Heart left ventricle (tissue), 16 donors: ENCODE measurements around the gene EPB41. TPM values are rescaled to one million over a fixed set of nuclear protein-coding genes. Genes with fewer than 3 reads are reported as not detected.
"Not testable (repeated sequence)": the region's sequence is repeated elsewhere in the genome, so short reads cannot be mapped to it uniquely, and the experiment has no call there.

ENCODE experiments used
- ATAC-seq, 4 donors: fragments of 200-7000 bp; cut with Tn5 transposase; one replicate each; pipeline ENCODE4 v1.9.1; 2020 to 2022; ENCODE audit warnings: moderate library complexity in 4 of 4, mild to moderate bottlenecking in 3 of 4, moderate number of reproducible peaks in 1 of 4
- DNase-seq, 5 donors: peaks; one replicate each; pipeline ENCODE4 v3.0.0-alpha.2; 2020
- H3K27ac ChIP-seq, 12 donors: fragments of 200-600 bp; sonication (generic) in 4 of 12; one replicate each; pipeline versions ENCODE4 v1.5.0 to v1.8.0; 2016 to 2022; ENCODE audit warnings: mild to moderate bottlenecking in 2 of 12
- H3K27me3 ChIP-seq, 9 donors: fragments of 200-600 bp; sonication (generic) in 2 of 9; one replicate each; pipeline versions ENCODE4 v1.5.1 to v1.8.0; 2016 to 2022; ENCODE audit warnings: mild to moderate bottlenecking in 3 of 9
- H3K36me3 ChIP-seq, 9 donors: fragments of 200-600 bp; sonication (generic) in 2 of 9; one replicate each; pipeline versions ENCODE4 v1.5.0 to v1.8.0; 2018 to 2022; ENCODE audit warnings: mild to moderate bottlenecking in 2 of 9
- H3K4me1 ChIP-seq, 12 donors: fragments of 200-600 bp; sonication (generic) in 4 of 12; one replicate each; pipeline versions ENCODE4 v1.5.0 to v1.8.0; 2016 to 2022; ENCODE audit warnings: mild to moderate bottlenecking in 3 of 12
- H3K4me3 ChIP-seq, 12 donors: fragments of 200-600 bp; sonication (generic) in 4 of 12; one replicate each; pipeline versions ENCODE4 v1.5.0 to v1.8.0; 2017 to 2022; ENCODE audit warnings: mild to moderate bottlenecking in 9 of 12, moderate library complexity in 4 of 12
- H3K9me3 ChIP-seq, 12 donors: fragments of 200-600 bp; sonication (generic) in 4 of 12; one replicate each; pipeline versions ENCODE4 v1.5.0 to v1.8.0; 2016 to 2022; ENCODE audit warnings: mild to moderate bottlenecking in 1 of 12
- POLR2A ChIP-seq, 2 donors: fragments of 450-650 bp; IDR thresholded peaks; one replicate each; pipeline ENCODE4 v1.6.1; 2017; ENCODE audit warnings: antibody characterized with exemption in 2 of 2, mild to moderate bottlenecking in 2 of 2, moderate library complexity in 2 of 2
- WGBS, 4 donors: extraction: QIAGEN DNeasy Blood & Tissue Kit in 2 of 4; methylation state at CpG; one replicate each; pipeline versions ENCODE4 v1.1.5 to v1.1.7; 2013 to 2018; 5-methylcytosine and 5-hydroxymethylcytosine counted together
- intact Hi-C, 10 donors: fragments of 100-400 bp; cut with DNase I; formaldehyde crosslinking; loops; one replicate each; pipeline versions ENCODE4 v1.11.1 to v1.14.2; 2022
- polyA plus RNA-seq, 2 donors: library from polyadenylated mRNA; stranded (reverse); fragments of 200-250 nt; gene quantifications; one replicate each; pipeline ENCODE4 v1.2.3, GENCODE V29; 2013
- total RNA-seq, 9 donors: library from RNA; depleted of rRNA in 2 of 9; stranded (reverse); fragments of >200 nt in 2 of 9; fragmentation: NEBNext Ultra II Directional in 3 of 9; extraction: Animal tissue kit (Norgen Biotek cat#: 25700) in 3 of 9; gene quantifications; one replicate each; pipeline versions ENCODE4 v1.1.0 to v1.2.4, GENCODE V29; 2016 to 2023
- TF ChIP-seq, protein P1 (sequence below), 12 donors: fragments of 200-600 bp; sonication (generic) in 4 of 12; IDR thresholded peaks; one replicate each; pipeline versions ENCODE4 v1.5.0 to v1.8.0; 2018 to 2022; ENCODE audit warnings: antibody characterized with exemption in 12 of 12, mild to moderate bottlenecking in 5 of 12
- donor health status: ischemic (EF 13 %, LVEDD 7.1; RV severe dilation, severe dysfunction).
- donor health status: healthy with polysubstance abuse.
- donor health status: DM: no; HTN: yes; CAD: no.
- donor health status: DM: no; HTN: no; CAD: no.
- donor health status: ischemic (EF 25% LVEDD 6.9; RV normal size, moderate dysfunction).
- donor health status: ischemic (EF 25% LVEDD 5.7; RV mildly dilated, moderate dysfunction).
- donor health status: healthy.
- donor health status: DM: yes; HTN: yes; CAD: no.
- donor health status: ischemic (EF 35%, LVEDD 5.7; RV mildly dilated, moderate dysfunction).
- donor health status: nonischemic (EF 11% LVEDD 7.7; RV severe dilation, severe dysfunction).
- donor health status: DM: yes; HTN: yes; CAD: no.
- donor health status: PGD.
- donor health status: ischemic (EF 29% LVEDD 5.4; RV normal size, mild dysfunction).
- donor health status: nonischemic (EF 23%, LVEDD 6.1; RV moderate dilation, normal function).

EPB41 gene
- total and polyA plus RNA-seq, 11 donors: 7.8 to 34.4 (median 20.1) TPM

- intact Hi-C loops: no loop called here
- no peak for TF ChIP-seq POLR2A (IDR thresholded peaks at IDR 0.05)
- TF ChIP-seq, protein P1, sequence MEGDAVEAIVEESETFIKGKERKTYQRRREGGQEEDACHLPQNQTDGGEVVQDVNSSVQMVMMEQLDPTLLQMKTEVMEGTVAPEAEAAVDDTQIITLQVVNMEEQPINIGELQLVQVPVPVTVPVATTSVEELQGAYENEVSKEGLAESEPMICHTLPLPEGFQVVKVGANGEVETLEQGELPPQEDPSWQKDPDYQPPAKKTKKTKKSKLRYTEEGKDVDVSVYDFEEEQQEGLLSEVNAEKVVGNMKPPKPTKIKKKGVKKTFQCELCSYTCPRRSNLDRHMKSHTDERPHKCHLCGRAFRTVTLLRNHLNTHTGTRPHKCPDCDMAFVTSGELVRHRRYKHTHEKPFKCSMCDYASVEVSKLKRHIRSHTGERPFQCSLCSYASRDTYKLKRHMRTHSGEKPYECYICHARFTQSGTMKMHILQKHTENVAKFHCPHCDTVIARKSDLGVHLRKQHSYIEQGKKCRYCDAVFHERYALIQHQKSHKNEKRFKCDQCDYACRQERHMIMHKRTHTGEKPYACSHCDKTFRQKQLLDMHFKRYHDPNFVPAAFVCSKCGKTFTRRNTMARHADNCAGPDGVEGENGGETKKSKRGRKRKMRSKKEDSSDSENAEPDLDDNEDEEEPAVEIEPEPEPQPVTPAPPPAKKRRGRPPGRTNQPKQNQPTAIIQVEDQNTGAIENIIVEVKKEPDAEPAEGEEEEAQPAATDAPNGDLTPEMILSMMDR (IDR thresholded peaks at IDR 0.05): no peak
- no peaks in the 10 kb centered on the region for H3K9me3 ChIP-seq
- peak overlapping the region in 1 of 12 donors; percentile 74 for H3K27ac ChIP-seq
- H3K4me3 ChIP-seq: no peak overlapping the region
- ATAC-seq (no peak), DNase-seq (no peak)
- no peaks in the 10 kb centered on the region for H3K4me1 ChIP-seq
- no peaks in the 10 kb centered on the region for H3K27me3 ChIP-seq
- H3K36me3 ChIP-seq: peaks cover 0 to 2% (median 0%) of the 10 kb centered on the region in 9 donors
- WGBS, 4 donors: 67 to 75% (median 70%) methylated on average over 3 of the region's 3 CpGs
Measured at GRCh38 chr1:29083317-29084195, 169.2 kb downstream of the EPB41 start.

DNA sequence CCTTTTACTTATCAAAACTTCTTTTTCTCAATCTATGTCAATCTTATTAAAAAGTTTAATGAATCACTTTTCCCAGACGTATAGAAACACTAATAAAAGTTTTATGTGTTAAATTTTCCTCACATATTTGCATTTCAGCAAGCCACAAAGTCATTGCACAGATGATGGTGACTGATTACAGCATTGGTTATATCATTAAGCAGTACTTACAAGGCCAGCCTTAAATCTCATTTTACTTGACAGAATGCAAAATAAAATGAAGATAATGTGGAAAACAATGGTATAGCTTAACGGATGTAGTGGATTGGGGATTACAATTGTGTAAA is 169.8 kb downstream of the EPB41 start:
- intact Hi-C loops: no loop called here
- Histone ChIP-seq H3K27ac (no peak overlapping the region), H3K4me3 (no peak overlapping the region), H3K36me3 (peaks cover 0 to 2% (median 0%) of the 10 kb centered on the region in 9 donors), H3K9me3 (no peaks in the 10 kb centered on the region), H3K4me1 (no peaks in the 10 kb centered on the region), H3K27me3 (no peaks in the 10 kb centered on the region)
- no peak for ATAC-seq
- WGBS, 4 donors: 80 to 83% (median 80%) methylated on average over 2 of the region's 2 CpGs
- TF ChIP-seq, protein P1 (IDR thresholded peaks at IDR 0.05): no peak
- TF ChIP-seq POLR2A (IDR thresholded peaks at IDR 0.05): no peak
- no peak for DNase-seq

DNA sequence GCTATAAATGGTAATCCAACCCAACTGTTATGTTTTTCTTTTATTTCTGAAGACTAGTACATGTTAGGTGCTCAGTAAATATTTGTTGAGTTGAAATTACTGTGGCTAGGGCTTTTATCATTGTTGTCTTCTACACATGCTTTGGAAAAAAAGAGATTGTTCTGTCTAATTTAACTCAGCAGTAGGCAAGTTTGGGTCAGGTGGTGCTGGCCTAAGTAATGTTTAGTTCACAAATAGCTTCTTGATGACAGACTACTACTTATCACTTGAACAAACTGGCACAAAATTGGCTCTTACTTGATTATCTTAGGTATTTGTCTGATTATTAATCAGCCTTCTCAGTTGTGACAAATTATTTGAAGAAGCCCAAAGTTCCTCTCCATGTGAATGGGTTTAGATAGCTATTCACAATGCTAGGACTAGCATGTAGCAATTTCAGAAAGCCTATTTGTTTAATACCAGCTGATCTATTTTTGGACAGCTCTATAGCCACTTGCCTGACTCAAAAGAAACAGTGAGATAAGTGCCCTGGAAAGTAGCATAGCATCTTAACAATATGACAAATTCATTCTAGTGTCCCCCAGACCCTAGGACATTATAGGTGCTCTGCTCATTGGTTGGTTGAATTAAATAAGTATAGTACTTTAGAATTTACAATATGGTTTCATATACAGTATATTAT is 176.7 kb downstream of the EPB41 start:
- Histone ChIP-seq H3K27me3 (no peaks in the 10 kb centered on the region), H3K36me3 (peaks cover 0 to under 1% (median 0%) of the 10 kb centered on the region in 9 donors), H3K4me1 (peaks cover 0 to 13% (median 0%) of the 10 kb centered on the region in 12 donors), H3K9me3 (no peaks in the 10 kb centered on the region), H3K27ac (peak overlapping the region in 8 of 12 donors; percentile 1 to 47 (median 25)), H3K4me3 (no peak overlapping the region)
- peak; percentile 51 to 65 (median 60) for ATAC-seq
- intact Hi-C loops: no loop called here
- TF ChIP-seq, protein P1 (IDR thresholded peaks at IDR 0.05): no peak
- TF ChIP-seq POLR2A (IDR thresholded peaks at IDR 0.05): no peak
- no peak for DNase-seq

- H3K27ac ChIP-seq, H3K36me3 ChIP-seq, intact Hi-C loops, H3K9me3 ChIP-seq, H3K4me3 ChIP-seq, DNase-seq, ATAC-seq, H3K27me3 ChIP-seq: not testable (repeated sequence)
- whole genome bisulfite sequencing, 4 donors: 91 to 96% (median 95%) methylated on average over 5 of the region's 5 CpGs
- peaks cover 0 to 13% (median 0%) of the 10 kb centered on the region in 12 donors for H3K4me1 ChIP-seq
Measured at GRCh38 chr1:29092704-29093103, 178.3 kb downstream of the EPB41 start.
